OCI-M1 (cell line): ENCODE results near the gene IL23R.

Source experiments
- DNase-seq: peaks from one replicate; lab custom pipeline; 2025; lab: John Stamatoyannopoulos, UW

Gene IL23R

DNA sequence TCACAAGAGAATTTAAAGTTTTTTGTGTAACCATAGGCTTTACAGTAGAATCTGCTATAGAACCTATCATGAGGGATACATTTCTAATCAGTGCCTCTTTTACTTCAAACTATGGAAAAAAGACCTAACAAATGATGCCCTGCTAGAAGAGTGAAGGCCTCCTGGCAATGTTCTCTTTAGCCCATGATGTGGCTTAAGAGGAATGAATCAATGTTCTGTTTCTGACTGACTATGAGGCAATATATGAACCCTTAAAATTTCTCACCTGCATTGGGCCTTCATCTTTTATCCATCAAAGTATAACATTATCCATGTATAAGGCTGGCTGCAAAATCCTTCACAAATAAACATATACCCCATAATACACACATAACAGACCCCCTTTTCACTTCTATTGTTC, 75.8 kb downstream of the IL23R start:
- DNase-seq = no peak

DNA sequence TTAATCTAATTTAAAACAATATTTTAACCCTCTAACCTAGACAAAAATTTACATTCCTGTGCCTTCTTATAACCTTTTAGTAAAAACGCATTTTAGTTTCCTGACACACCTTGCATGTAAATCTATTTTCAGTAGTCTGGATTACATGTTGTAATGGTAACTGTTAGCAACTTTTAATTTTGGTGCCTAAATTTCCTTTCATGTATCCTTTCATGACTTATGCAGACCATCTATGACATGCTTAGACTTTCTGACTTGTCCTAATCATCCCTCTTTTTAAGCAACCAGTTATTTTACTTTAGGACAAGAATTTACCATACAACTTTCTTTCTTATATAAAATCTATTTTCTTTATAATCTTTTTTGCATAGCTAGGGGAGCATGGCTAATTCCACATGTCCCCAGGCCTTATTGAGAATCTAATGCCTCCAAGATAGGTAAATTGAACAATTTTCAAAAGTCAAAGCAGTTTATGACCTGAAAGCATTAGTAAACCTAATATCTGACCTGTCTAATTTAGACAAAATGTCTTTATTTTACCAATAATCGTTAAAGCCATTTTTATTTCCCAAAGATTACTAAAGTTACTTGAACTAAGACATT, 83.9 kb downstream of the IL23R start:
- peak; percentile 46 for DNase-seq

DNA sequence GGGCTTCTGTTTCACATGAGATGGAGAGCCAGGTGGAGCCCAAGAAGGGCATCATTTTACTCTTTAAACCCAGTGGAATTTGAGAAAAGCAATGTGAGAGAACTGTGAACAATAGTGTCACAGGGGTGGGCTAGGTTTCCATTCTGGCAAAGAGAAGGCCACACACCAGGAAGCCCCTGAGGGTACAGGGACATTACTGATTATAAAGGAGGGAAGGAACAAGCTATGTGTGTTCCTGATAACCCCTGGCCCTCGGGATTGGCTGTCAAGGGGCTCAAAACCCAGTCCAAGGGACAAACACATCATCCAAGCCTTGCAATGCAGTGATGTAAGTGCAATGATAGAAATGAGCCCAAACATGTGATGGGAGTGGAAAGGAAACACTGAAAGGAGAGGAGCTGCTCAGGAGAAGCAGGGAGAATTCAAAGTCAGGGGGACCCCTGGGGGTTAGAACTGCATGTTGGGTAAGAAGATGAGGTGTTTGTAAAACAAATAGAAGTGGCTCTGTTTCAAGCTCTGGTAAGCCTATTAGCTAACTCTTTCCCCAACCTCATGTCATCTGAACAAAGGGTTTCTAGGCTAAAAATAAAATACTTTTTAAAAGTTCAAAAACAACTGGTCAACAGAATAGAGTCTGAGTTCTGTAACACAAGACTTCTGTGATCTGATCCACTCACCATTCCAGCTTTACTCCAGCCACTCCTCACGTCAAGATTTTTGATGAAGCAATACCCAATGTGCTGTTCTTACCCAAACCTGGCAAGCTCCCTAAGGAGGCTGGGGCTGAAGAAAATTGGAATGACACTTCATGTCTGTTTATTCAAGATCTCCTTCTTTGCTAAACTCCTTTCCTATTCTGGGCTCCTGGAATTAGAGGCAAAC, 90.3 kb downstream of the IL23R start:
- no peak for DNase-seq

DNA sequence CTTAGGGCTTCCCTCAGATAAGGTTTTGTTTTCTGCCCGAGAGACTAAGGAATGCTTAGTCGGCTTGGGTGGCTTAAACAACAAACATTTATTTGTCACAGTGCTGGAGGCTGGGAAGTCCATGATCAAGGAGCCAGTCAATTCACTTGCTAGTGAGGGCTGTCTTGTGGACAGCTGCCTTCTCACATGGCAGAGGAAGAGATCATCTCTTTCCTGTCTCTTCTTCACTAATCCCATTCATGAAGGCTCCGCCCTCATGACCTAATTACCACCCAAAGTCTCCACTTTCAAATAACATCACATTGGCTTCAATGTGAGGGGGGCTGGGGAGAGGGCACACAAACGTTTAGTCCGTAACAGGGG, 90.9 kb downstream of the IL23R start:
- DNase-seq = no peak

DNA sequence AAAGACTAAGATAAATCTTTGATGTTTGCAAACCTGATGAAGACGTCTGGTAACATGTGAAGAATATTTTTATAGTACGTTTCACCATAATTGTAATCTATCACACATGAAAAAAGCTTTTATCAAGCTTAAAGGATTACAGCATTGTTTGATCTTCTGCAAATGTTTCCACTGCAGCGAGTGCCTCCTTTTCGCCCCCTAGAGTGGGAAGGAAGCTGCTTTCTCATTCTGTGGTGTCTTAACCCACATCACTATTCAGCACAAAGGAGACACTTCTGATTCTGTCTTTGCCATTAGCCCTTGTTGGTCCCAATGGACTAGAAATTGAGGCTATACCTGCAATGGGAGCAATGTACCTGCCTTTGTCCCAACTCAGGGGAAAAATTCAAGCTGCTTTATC, 95.4 kb downstream of the IL23R start:
- DNase-seq = no peak

DNA sequence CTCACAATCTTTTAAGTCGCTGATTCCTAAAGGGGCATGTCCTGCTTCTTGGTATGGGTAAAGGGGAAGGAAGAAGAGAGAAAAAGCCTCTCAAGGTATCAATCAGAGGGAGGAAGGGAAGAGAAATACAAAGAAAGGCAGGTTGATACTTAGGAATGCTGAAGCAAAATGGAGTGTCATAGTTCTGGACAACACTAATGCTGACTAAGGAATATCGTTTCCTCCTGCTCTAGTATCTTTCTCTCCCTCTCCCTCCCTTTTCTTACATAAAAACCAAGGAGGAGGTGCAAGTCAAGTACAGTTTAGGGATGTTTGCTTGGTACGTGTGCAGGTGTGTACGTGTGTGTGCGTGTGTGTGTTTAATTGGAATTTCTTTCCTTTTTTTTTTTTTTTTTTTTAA, 96.5 kb downstream of the IL23R start:
- DNase-seq = no peak

DNA sequence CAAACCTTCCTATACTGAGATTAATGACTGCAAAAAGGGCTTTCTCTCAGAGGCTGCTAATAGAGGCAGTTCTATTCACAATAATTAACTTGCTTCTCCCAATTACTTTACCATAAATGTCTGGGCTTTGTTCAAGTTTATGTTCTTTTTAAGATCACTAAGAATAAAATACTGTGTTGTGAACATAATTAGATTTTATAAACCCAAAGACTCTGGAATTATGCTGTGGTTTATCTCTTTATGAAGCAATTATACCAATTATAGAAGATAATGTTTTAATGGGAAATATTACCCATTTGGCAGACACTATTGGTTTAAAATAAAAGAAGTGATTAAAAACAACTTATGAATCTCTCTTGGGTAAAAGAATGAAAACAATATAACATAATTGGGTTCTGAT, 97.9 kb downstream of the IL23R start:
- DNase-seq = no peak

- DNase-seq = no peak
Measured at GRCh38 chr1:67264899-67265298, 98.6 kb downstream of the IL23R start.

DNA sequence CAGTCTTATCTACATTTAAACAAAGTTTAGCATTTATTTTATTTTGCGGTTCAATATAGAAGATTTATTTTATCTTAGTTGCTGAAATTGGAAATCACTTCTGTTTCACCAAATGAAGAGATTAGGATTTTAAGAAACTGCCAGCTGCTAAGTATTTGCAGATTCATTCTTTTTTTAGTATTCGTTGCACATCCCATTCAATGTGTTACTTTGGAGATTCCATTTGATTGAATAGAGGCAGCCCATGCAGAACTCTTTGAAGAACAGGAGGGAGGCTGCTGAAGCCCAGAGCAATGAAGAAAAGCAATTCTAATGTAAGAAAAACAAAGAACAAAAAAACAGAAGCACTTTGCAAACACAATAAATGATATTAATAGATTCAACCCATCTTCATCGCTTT, 102.8 kb downstream of the IL23R start:
- no peak for DNase-seq

GRCh38 chr1:67270541-67270940, 104.3 kb downstream of the IL23R start:
- no peak for DNase-seq

GRCh38 chr1:67273591-67273990, 107.3 kb downstream of the IL23R start:
- DNase-seq = no peak

DNA sequence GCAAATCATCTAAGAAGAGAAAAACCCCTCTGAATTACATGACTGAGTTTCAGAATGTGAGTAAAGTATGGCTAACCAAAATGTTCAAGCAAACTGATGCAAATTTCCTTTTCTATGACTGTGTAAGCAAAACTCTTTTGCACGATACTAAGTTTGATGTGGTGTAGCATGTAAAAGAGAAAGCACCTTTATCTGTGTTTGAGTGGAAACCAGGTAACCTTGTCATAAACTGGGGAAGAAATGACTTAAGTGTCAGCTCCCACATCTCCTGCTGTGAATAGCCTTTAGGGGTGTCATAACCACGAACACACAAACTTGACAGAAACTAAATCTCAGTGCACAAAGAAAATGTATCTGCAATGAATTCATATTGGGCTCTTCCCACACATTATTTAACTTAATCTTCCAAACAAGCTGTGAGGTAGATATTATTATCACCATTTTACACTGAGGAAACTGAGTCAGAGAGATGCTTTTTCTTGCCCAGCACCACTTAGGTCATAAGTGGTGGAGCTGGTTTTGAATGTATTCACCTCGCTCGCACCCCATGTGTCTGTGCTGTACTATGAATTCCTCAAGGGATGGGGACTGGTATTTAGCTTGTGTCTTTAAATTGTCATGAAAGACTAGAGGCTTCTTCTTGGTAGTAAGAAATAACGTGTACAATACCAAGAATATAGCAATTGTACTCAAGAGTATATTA, 108.5 kb downstream of the IL23R start:
- DNase-seq = no peak

GRCh38 chr1:67280696-67281095, 114.4 kb downstream of the IL23R start:
- DNase-seq = no peak

- no peak for DNase-seq
Measured at GRCh38 chr1:67281244-67281643, 115.0 kb downstream of the IL23R start.

DNA sequence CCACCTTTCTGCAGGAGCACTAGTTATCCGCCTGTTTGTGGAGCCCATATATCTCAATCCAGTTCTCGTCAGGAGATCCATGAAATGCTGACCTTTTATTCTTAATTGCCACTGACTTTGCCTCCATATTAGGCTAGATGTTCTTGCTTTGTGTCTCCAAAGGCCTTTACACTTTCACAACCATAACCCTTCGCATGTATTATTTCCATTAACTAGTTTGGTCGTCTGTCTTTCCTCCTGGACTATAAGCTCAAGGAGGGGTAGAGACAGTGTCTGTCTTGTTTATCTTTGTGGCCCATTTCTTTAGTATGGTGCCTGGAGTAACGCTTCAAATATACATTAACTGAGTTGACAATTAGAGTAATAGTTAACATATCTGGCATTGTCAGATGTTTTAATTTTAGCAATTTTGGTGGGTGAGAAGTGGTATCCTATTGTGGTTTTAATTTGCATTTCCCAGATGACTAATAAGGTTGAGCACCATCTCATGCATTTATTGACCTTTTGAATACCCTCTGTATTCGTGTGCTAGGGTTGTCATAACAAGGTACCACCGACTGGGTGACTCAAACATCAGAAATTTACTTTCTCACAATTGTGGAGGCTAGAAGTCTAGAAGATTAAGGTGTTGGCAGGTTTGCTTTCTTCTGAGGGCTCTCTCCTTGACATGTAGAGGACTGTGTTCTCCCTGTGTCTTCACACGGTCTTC, 119.7 kb downstream of the IL23R start:
- DNase-seq = no peak

GRCh38 chr1:67290236-67290635, 124.0 kb downstream of the IL23R start:
- DNase-seq = no peak

DNA sequence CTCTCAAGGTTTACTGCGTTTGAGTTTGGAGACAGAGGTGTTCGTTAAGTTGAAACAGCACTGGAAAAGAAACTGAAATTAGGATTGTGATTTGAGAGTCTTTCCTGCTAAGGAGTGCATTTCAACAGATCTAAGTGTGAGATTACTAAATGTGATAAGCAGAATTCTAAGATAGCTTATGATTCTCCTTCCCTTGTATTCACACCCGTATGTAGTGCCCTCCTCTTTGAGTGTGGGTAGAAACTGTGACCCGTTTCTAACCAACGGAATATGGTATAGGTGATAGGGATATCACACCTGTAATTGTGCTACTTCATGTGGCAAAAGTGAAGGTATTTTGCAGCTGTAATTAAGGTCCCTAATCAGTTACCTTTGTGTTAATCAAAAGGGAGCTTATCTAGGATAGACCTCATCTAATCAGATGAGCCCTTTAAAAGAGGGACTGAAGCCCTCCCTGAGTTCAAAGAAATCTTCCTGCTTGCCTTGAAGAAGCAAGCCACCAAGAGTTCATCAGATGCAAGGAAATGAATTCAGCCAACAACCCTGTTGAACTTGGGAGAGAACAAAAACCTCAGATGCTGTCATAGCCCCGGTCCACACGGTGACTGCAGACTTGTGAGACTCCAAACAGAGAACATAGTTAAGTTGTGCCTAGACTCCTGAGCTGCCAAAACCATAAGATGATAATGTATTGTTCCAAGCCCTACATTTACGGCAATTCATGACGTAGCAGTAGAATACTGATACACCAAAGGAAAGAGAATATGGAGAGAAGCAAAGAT, 128.8 kb downstream of the IL23R start:
- no peak for DNase-seq

DNA sequence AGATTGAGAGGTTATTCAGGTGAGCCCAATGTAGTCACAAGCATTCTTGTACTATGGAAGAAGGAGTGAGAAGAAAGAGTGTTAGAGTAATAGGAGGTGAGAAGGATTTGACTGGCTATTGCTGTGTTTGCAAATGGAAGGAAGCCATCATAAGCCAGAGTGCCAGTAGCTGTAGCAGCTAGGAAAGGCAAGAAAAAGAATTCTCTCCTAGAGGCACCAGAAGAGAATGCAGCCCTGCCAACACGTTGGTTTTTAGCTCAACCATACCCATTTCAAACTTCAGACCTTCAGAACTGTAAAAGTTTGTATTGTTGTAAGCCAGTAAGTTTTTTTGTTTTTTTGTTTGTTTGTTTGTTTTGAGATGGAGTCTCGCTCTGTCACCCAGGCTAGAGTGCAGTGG, 132.5 kb downstream of the IL23R start:
- DNase-seq = no peak

- DNase-seq = no peak
Measured at GRCh38 chr1:67299296-67299695, 133.0 kb downstream of the IL23R start.

DNA sequence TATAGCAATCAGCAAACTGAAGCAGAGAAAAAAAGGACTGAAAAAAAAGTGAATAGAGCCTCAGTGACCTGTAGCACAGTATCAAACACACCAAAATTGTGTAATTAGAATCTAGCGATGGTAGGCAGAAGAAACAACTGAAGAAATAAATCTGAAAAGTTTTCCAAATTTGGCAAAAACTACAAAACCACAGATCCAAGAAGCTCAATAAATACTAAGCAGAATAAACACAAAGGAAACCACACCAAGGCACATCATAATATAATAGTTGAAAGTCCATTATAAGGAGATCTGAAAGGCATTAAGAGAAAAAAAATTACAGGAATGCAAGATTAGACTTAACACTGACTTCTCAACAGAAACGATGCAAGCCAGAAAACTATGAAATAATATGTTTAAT, 134.3 kb downstream of the IL23R start:
- no peak for DNase-seq

GRCh38 chr1:67304023-67304422, 137.8 kb downstream of the IL23R start:
- DNase-seq = no peak

DNA sequence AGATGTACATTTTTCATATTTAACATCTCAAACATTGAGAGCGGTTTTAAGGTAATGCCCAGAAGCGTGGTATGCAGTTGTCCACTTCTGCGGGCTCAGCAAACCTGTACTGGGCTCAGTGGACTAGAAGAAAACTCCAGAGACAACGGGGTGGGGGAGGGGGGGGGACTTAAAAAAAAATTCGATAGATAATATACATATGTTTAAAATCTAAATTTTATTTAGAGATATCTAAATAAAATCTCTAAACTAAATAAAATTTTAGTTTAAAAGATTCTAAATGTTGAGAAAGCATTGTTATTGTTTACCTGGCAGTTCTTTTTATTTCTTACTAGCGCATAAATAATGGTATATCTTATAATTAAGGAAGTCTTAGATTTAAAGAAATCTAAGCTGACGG, 140.3 kb downstream of the IL23R start:
- DNase-seq = no peak
